Measurements from ENCODE around the gene TECPR2. TPM values are rescaled to one million over a fixed set of nuclear protein-coding genes. Genes with fewer than 3 reads are reported as not detected.

TECPR2 gene
- total and polyA plus RNA-seq, 2 of the 13 experiments (the other 11 are each of a cell fraction or from before 2014, with no cell fraction given): 3.5 to 5.7 TPM

- TF ChIP-seq ZNF704 (CRISPR knock-in tag; IDR thresholded peaks at IDR 0.05; ENCODE audit: borderline replicate concordance) (no peak), ZFY (CRISPR knock-in tag; IDR thresholded peaks at IDR 0.05) (no peak), KLF15 (CRISPR knock-in tag; IDR thresholded peaks at IDR 0.05; ENCODE audit: borderline replicate concordance) (no peak), TCF7 (IDR thresholded peaks at IDR 0.05; ENCODE audit: low read depth) (no peak), ZNF142 (CRISPR knock-in tag; IDR thresholded peaks at IDR 0.05) (no peak), ZNF572 (CRISPR knock-in tag; IDR thresholded peaks at IDR 0.05) (0 out of 2 replicates have a peak, but pooled peaks have one; percentile 51), NFATC3 (CRISPR knock-in tag; IDR thresholded peaks at IDR 0.05) (no peak), ZNF496 (CRISPR knock-in tag; IDR thresholded peaks at IDR 0.05; ENCODE audit: insufficient replicate concordance) (no peak), ZNF878 (CRISPR knock-in tag; IDR thresholded peaks at IDR 0.05) (no peak), PRDM10 (CRISPR knock-in tag; IDR thresholded peaks at IDR 0.05; ENCODE audit: low read depth) (no peak), MAF1 (CRISPR knock-in tag; IDR thresholded peaks at IDR 0.05; ENCODE audit: borderline replicate concordance) (no peak), ZNF83 (CRISPR knock-in tag; IDR thresholded peaks at IDR 0.05; ENCODE audit: borderline replicate concordance) (no peak), TOPORS (CRISPR knock-in tag; IDR thresholded peaks at IDR 0.05) (no peak; the same call in 1 of the 2 replicates), STAG1 (CRISPR knock-in tag; IDR thresholded peaks at IDR 0.05) (peak; percentile 93), GFI1 (CRISPR knock-in tag; IDR thresholded peaks at IDR 0.05; ENCODE audit: borderline replicate concordance) (peak; percentile 70; the same call in 1 of the 2 replicates), ZNF460 (CRISPR knock-in tag; IDR thresholded peaks at IDR 0.05; ENCODE audit: borderline replicate concordance) (no peak; the same call in 1 of the 2 replicates), IKZF4 (CRISPR knock-in tag; IDR thresholded peaks at IDR 0.05; ENCODE audit: borderline replicate concordance, low read depth, not compliant biosample characterization) (no peak), SPEN (CRISPR knock-in tag; IDR thresholded peaks at IDR 0.05; ENCODE audit: low read depth) (peak; percentile 50)
These were observed 161.9 kb downstream of the TECPR2 start (continued) for GRCh38 chr14:102524451-102525218.
